Body of pancreas (tissue), 4 donors: ENCODE data around the gene CIPC. TPM values are rescaled to one million over a fixed set of nuclear protein-coding genes. Genes with fewer than 3 reads are reported as not detected.

Source experiments
- ATAC-seq: fragments of 150-250 bp; one replicate; pipeline ENCODE4 v1.9.1; 2016
- DNase-seq, 4 donors: peaks; one replicate each; pipeline ENCODE4 v3.0.0-alpha.2; 2019
- H3K27ac ChIP-seq, 4 donors: fragments of 200-600 bp; sonication (generic); 1 replicate in 3 of 4; 2 replicates in 1 of 4; pipeline versions ENCODE4 v1.5.1 to v1.6.1; 2016 to 2019; ENCODE audit warnings: mild to moderate bottlenecking in 1 of 4, mixed read lengths in 1 of 4, moderate library complexity in 1 of 4
- H3K27me3 ChIP-seq, 2 donors: fragments of 200-600 bp; sonication (generic); one replicate each; pipeline ENCODE4 v1.6.0; 2016; ENCODE audit warnings: mild to moderate bottlenecking in 1 of 2
- H3K36me3 ChIP-seq, 2 donors: fragments of 200-600 bp; sonication (generic); replicated peaks in 1 of 2; 2 replicates each; pipeline ENCODE4 v1.5.1; 2016; ENCODE audit warnings: low read depth in 2 of 2; ENCODE audit not compliant: insufficient read depth in 1 of 2
- H3K4me1 ChIP-seq: fragments of 200-600 bp; sonication (generic); one replicate; pipeline ENCODE4 v1.6.0; 2016
- H3K4me3 ChIP-seq, 2 donors: fragments of 200-600 bp; sonication (generic); 1 replicate in 1 of 2; 2 replicates in 1 of 2; pipeline ENCODE4 v1.5.1; 2016 to 2019
- H3K9me3 ChIP-seq, 3 donors: fragments of 200-600 bp; sonication (generic); 1 replicate in 2 of 3; 2 replicates in 1 of 3; pipeline ENCODE4 v1.5.1; 2016
- CTCF ChIP-seq, 7 experiments: fragments of 450-650 bp in 4 of 7; fragments of 200-600 bp in 3 of 7; sonication (generic) in 3 of 7; IDR thresholded peaks; one replicate each; pipeline ENCODE4 v1.5.1; 2016 to 2019; ENCODE audit warnings: antibody characterized with exemption in 7 of 7
- POLR2A ChIP-seq, 3 donors: fragments of 450-650 bp; IDR thresholded peaks; one replicate each; pipeline ENCODE4 v1.6.1; 2016; ENCODE audit warnings: antibody characterized with exemption in 3 of 3, mild to moderate bottlenecking in 2 of 3
- WGBS, 2 donors: methylation state at CpG; one replicate each; pipeline ENCODE4 v1.1.5; 2017; 5-methylcytosine and 5-hydroxymethylcytosine counted together
- intact Hi-C: fragments of 100-400 bp; cut with DNase I; formaldehyde crosslinking; loops from one replicate; pipeline ENCODE4 v1.15.1; 2023
- total RNA-seq, 2 donors: library from RNA; depleted of rRNA; stranded (reverse); fragments of >200 nt; gene quantifications; one replicate each; pipeline ENCODE4 v1.1.0, GENCODE V29; 2016

Gene CIPC
- total RNA-seq, 2 donors from 2014 or later: 13.7 to 17.1 TPM

GRCh38 chr14:77099425-77100167 lies 1.5 kb downstream of the CIPC start:
- no peaks in the 10 kb centered on the region for H3K27me3 ChIP-seq
- DNase-seq: peak in 2 of 4 donors; percentile 46 to 70
- ATAC-seq: no peak
- peak overlapping the region; percentile 92 to 98 (median 95) for H3K27ac ChIP-seq
- TF ChIP-seq POLR2A (IDR thresholded peaks at IDR 0.05): no peak
- no peak for TF ChIP-seq CTCF (IDR thresholded peaks at IDR 0.05)
- WGBS, 2 donors: 9% methylated on average over 7 of the region's 7 CpGs
- H3K9me3 ChIP-seq: no peaks in the 10 kb centered on the region
- no peak overlapping the region for H3K4me3 ChIP-seq
- peaks cover 21% of the 10 kb centered on the region for H3K4me1 ChIP-seq
- intact Hi-C loops: no loop called here
- no peaks in the 10 kb centered on the region for H3K36me3 ChIP-seq

GRCh38 chr14:77100961-77101360 lies 2.9 kb downstream of the CIPC start:
- Histone ChIP-seq H3K27ac (no peak overlapping the region), H3K9me3 (no peaks in the 10 kb centered on the region), H3K36me3 (no peaks in the 10 kb centered on the region), H3K4me3 (no peak overlapping the region), H3K4me1 (peaks cover 21% of the 10 kb centered on the region), H3K27me3 (no peaks in the 10 kb centered on the region)
- 70 to 76% methylated on average over 3 of the region's 3 CpGs for WGBS, 2 donors
- TF ChIP-seq CTCF (IDR thresholded peaks at IDR 0.05) (no peak), POLR2A (IDR thresholded peaks at IDR 0.05) (no peak)
- no peak for DNase-seq
- intact Hi-C loops: no loop called here
- no peak for ATAC-seq

- ATAC-seq (no peak), DNase-seq (no peak)
- H3K27me3 ChIP-seq: no peaks in the 10 kb centered on the region
- H3K27ac ChIP-seq: no peak overlapping the region
- TF ChIP-seq CTCF (IDR thresholded peaks at IDR 0.05): no peak
- TF ChIP-seq POLR2A (IDR thresholded peaks at IDR 0.05): no peak
- H3K36me3 ChIP-seq: no peaks in the 10 kb centered on the region
- H3K4me3 ChIP-seq: no peak overlapping the region
- intact Hi-C loops: no loop called here
- H3K4me1 ChIP-seq: peaks cover 14% of the 10 kb centered on the region
- whole genome bisulfite sequencing, 2 donors: 55 to 62% methylated on average over 4 of the region's 4 CpGs
- H3K9me3 ChIP-seq: no peaks in the 10 kb centered on the region
Observed at GRCh38 chr14:77102154-77102553, 4.1 kb downstream of the CIPC start.

GRCh38 chr14:77103475-77103874 lies 5.4 kb downstream of the CIPC start:
- H3K9me3 ChIP-seq: no peaks in the 10 kb centered on the region
- peaks cover 12% of the 10 kb centered on the region for H3K4me1 ChIP-seq
- ATAC-seq (no peak), DNase-seq (no peak)
- intact Hi-C loops: no loop called here
- no peaks in the 10 kb centered on the region for H3K36me3 ChIP-seq
- no peaks in the 10 kb centered on the region for H3K27me3 ChIP-seq
- TF ChIP-seq POLR2A (IDR thresholded peaks at IDR 0.05) (no peak), CTCF (IDR thresholded peaks at IDR 0.05) (no peak)
- no peak overlapping the region for H3K27ac ChIP-seq
- H3K4me3 ChIP-seq: no peak overlapping the region

GRCh38 chr14:77103951-77104350 lies 5.9 kb downstream of the CIPC start:
- Histone ChIP-seq H3K4me1 (peaks cover 10% of the 10 kb centered on the region), H3K9me3 (no peaks in the 10 kb centered on the region), H3K4me3 (no peak overlapping the region), H3K27me3 (no peaks in the 10 kb centered on the region), H3K36me3 (no peaks in the 10 kb centered on the region), H3K27ac (no peak overlapping the region)
- 75 to 82% methylated on average over 6 of the region's 6 CpGs for WGBS, 2 donors
- TF ChIP-seq POLR2A (IDR thresholded peaks at IDR 0.05) (no peak), CTCF (IDR thresholded peaks at IDR 0.05) (no peak)
- ATAC-seq: no peak
- DNase-seq: no peak
- intact Hi-C loops: no loop called here
